Fibroblast of lung (primary cell): ENCODE measurements around the gene GALNT18. TPM values are rescaled to one million over a fixed set of nuclear protein-coding genes. Genes with fewer than 3 reads are reported as not detected.

Experiments
- DNase-seq, 2 donors: peaks; one replicate each; pipeline versions ENCODE4 v3.0.0 to v3.0.0-alpha.2; 2010; ENCODE audit warnings: low read depth in 2 of 2
- H2AFZ ChIP-seq: 2 replicates; pipeline ENCODE4 v1.5.1; 2012; ENCODE audit warnings: low read length, control low read depth, inconsistent platforms
- H3K27ac ChIP-seq: 2 replicates; pipeline ENCODE4 v1.5.1; 2011; ENCODE audit warnings: low read length, control low read depth; ENCODE audit not compliant: insufficient read depth
- H3K27me3 ChIP-seq: 2 replicates; pipeline ENCODE4 v1.5.1; 2011; ENCODE audit warnings: mild to moderate bottlenecking, low read length; ENCODE audit not compliant: control insufficient read depth, insufficient read depth
- H3K36me3 ChIP-seq: 2 replicates; pipeline ENCODE4 v1.5.1; 2011; ENCODE audit warnings: low read length; ENCODE audit not compliant: control insufficient read depth, insufficient read depth
- H3K4me1 ChIP-seq: 2 replicates; pipeline ENCODE4 v1.5.1; 2011; ENCODE audit warnings: low read length; ENCODE audit not compliant: control insufficient read depth, insufficient read depth; ENCODE audit errors: extremely low read depth
- H3K4me2 ChIP-seq: 2 replicates; pipeline ENCODE4 v1.5.1; 2011; ENCODE audit warnings: low read length, control low read depth; ENCODE audit not compliant: insufficient read depth; ENCODE audit errors: extremely low read depth
- H3K4me3 ChIP-seq, 4 experiments: fragments of 200-600 bp in 1 of 4; sonication (generic) in 1 of 4; replicated peaks in 1 of 4; 2 replicates each; pipeline ENCODE4 v1.5.1; 2011 to 2016; ENCODE audit warnings: low read length in 4 of 4, low read depth in 3 of 4, mild to moderate bottlenecking in 3 of 4, control low read depth in 2 of 4, inconsistent platforms in 1 of 4, mixed read lengths in 1 of 4; ENCODE audit not compliant: insufficient read depth in 1 of 4; ENCODE audit errors: control extremely low read depth in 1 of 4
- H3K79me2 ChIP-seq: 2 replicates; pipeline ENCODE4 v1.5.1; 2012; ENCODE audit warnings: mild to moderate bottlenecking, low read length, inconsistent platforms; ENCODE audit not compliant: control insufficient read depth, insufficient read depth
- H3K9ac ChIP-seq: 2 replicates; pipeline ENCODE4 v1.5.1; 2011; ENCODE audit warnings: mild to moderate bottlenecking, low read length, control low read depth; ENCODE audit not compliant: insufficient read depth
- H3K9me3 ChIP-seq: 2 replicates; pipeline ENCODE4 v1.5.1; 2012; ENCODE audit warnings: low read depth, low read length; ENCODE audit not compliant: control insufficient read depth, insufficient read depth
- H4K20me1 ChIP-seq: 2 replicates; pipeline ENCODE4 v1.5.1; 2011; ENCODE audit warnings: low read length; ENCODE audit not compliant: control insufficient read depth, insufficient read depth; ENCODE audit errors: extremely low read depth
- CTCF ChIP-seq, 2 donors: IDR thresholded peaks in 1 of 2; conservative IDR thresholded peaks in 1 of 2; 1 replicate in 1 of 2; 2 replicates in 1 of 2; pipeline ENCODE4 v1.5.1; 2011 to 2012; ENCODE audit warnings: low read length in 2 of 2, control low read depth in 1 of 2, inconsistent platforms in 1 of 2, low read depth in 1 of 2, mild to moderate bottlenecking in 1 of 2
- EZH2 ChIP-seq: IDR thresholded peaks from 2 replicates; pipeline ENCODE4 v1.5.1; 2012; ENCODE audit warnings: low read length, control low read depth, mild to moderate bottlenecking; ENCODE audit errors: missing control alignments
- polyA plus RNA-seq, 2 donors: library from polyadenylated mRNA; depleted of rRNA in 1 of 2; stranded (reverse) in 1 of 2; unstranded in 1 of 2; fragments of >200 nt; gene quantifications; 2 replicates each; pipeline ENCODE4 v1.2.1, GENCODE V29; 2011 to 2012; ENCODE audit warnings: missing spikeins in 1 of 2
- total RNA-seq: library from RNA; depleted of rRNA; stranded (reverse); fragments of >200 nt; gene quantifications from 2 replicates; pipeline ENCODE4 v1.2.1, GENCODE V29; 2014

GALNT18 gene
- total and polyA plus RNA-seq, 2 donors (not counting 1 experiment from before 2014, with no cell fraction given) = 0.50 to 19.3 TPM

GRCh38 chr11:11427542-11427941, 194.3 kb downstream of the GALNT18 start:
- no peaks in the 10 kb centered on the region for H3K9me3 ChIP-seq
- H4K20me1 ChIP-seq = no peaks in the 10 kb centered on the region
- H3K79me2 ChIP-seq = no peaks in the 10 kb centered on the region
- DNase-seq = no peak
- no peaks in the 10 kb centered on the region for H3K36me3 ChIP-seq
- no peak overlapping the region for H3K4me3 ChIP-seq
- H3K9ac ChIP-seq = no peak overlapping the region
- H3K4me1 ChIP-seq = peaks cover 4% of the 10 kb centered on the region
- no peak overlapping the region for H3K27ac ChIP-seq
- no peaks in the 10 kb centered on the region for H3K27me3 ChIP-seq
- H2AFZ ChIP-seq = no peak overlapping the region
- TF ChIP-seq EZH2 (no peak), CTCF (conservative IDR thresholded peaks at IDR 0.05 in 1 of 2, IDR thresholded peaks at IDR 0.05 in 1 of 2; ENCODE audit: low read depth in 1 of 2, low read length in 2 of 2) (no peak)
- no peak overlapping the region for H3K4me2 ChIP-seq

- Histone ChIP-seq H3K27me3 (no peaks in the 10 kb centered on the region), H3K36me3 (no peaks in the 10 kb centered on the region), H3K79me2 (no peaks in the 10 kb centered on the region), H3K9me3 (no peaks in the 10 kb centered on the region), H3K27ac (no peak overlapping the region), H3K4me2 (no peak overlapping the region), H3K4me3 (no peak overlapping the region), H4K20me1 (no peaks in the 10 kb centered on the region), H3K4me1 (peaks cover 4% of the 10 kb centered on the region), H2AFZ (no peak overlapping the region), H3K9ac (no peak overlapping the region)
- no peak for TF ChIP-seq EZH2
- no peak for TF ChIP-seq CTCF (conservative IDR thresholded peaks at IDR 0.05 in 1 of 2, IDR thresholded peaks at IDR 0.05 in 1 of 2; ENCODE audit: low read depth in 1 of 2, low read length in 2 of 2)
- no peak for DNase-seq
Measured at GRCh38 chr11:11427140-11427539, 194.7 kb downstream of the GALNT18 start.

- H3K9ac ChIP-seq = no peak overlapping the region
- no peaks in the 10 kb centered on the region for H3K79me2 ChIP-seq
- H3K4me3 ChIP-seq = no peak overlapping the region
- peaks cover 4% of the 10 kb centered on the region for H3K4me1 ChIP-seq
- no peak for TF ChIP-seq EZH2
- no peak for TF ChIP-seq CTCF (conservative IDR thresholded peaks at IDR 0.05 in 1 of 2, IDR thresholded peaks at IDR 0.05 in 1 of 2; ENCODE audit: low read depth in 1 of 2, low read length in 2 of 2)
- no peaks in the 10 kb centered on the region for H3K27me3 ChIP-seq
- no peak for DNase-seq
- no peaks in the 10 kb centered on the region for H3K9me3 ChIP-seq
- no peaks in the 10 kb centered on the region for H3K36me3 ChIP-seq
- H3K27ac ChIP-seq = no peak overlapping the region
- no peak overlapping the region for H2AFZ ChIP-seq
- no peaks in the 10 kb centered on the region for H4K20me1 ChIP-seq
- peak overlapping the region; percentile 51 for H3K4me2 ChIP-seq
Measured at GRCh38 chr11:11426226-11426952, 195.4 kb downstream of the GALNT18 start.
